Brain microvascular endothelial cell (primary cell): Measurements from ENCODE around the gene PC.

Source experiments
- DNase-seq: peaks from one replicate; pipeline ENCODE4 v3.0.0-alpha.2; 2020
- H3K27ac ChIP-seq: fragments of 250-450 bp; sonication (Bioruptor Pico); 2 replicates; pipeline ENCODE4 v1.5.1; 2020; ENCODE audit warnings: mild to moderate bottlenecking, moderate library complexity
- H3K27me3 ChIP-seq: fragments of 250-450 bp; sonication (Bioruptor Pico); replicated peaks from 2 replicates; pipeline ENCODE4 v1.5.1; 2020; ENCODE audit warnings: mild to moderate bottlenecking
- H3K36me3 ChIP-seq: fragments of 250-450 bp; sonication (Bioruptor Pico); replicated peaks from 2 replicates; pipeline ENCODE4 v1.5.1; 2020; ENCODE audit warnings: mild to moderate bottlenecking
- H3K4me3 ChIP-seq: 2 replicates; pipeline ENCODE4 v1.5.1; 2011; ENCODE audit warnings: low read depth, mild to moderate bottlenecking, control low read depth, low read length, moderate library complexity
- in situ Hi-C: cut with HindIII; loops from 2 replicates; pipeline ENCODE4 v1.10.0; 2017; ENCODE audit warnings: low sequenced_read_pairs, low pct_ligation_motif_present
- TF ChIP-seq, protein P1 (sequence below): IDR thresholded peaks from 2 replicates; pipeline ENCODE4 v1.5.1; 2011; ENCODE audit warnings: low read depth, mild to moderate bottlenecking, moderate library complexity, low read length, control low read depth, inconsistent platforms; ENCODE audit errors: missing control alignments

The PC gene

DNA sequence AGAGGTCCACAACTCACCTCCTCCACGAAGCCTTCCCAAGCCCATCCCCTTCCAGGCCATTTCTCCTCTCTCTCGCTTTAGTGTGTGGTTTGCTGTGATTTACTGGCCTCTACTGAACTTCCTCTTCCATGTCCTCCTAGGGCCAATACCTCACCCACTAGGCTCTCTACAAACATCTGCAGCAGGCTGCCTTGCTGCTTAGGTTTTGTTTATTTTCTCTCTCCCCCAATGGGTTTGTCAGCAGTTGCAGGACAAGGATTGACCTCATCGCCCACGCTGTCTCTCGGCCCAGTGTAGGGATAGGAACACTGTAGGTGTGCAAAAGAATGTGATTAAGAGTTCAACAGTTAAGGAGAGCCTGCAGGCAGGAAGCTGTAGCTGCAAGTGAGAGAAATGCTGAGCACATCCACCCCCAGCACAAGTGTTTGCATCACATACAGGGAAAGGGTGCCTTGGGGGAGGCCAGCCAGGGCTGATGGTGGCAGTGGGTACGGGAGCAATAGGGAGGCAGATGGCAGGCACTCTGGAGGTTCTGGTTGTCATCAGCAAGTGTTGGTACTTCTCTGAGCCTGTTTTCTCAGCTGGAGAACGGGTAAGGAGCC, 1.4 kb downstream of the PC start:
- Histone ChIP-seq H3K27ac (peak overlapping the region; percentile 39), H3K27me3 (no peaks in the 10 kb centered on the region), H3K36me3 (no peaks in the 10 kb centered on the region), H3K4me3 (no peak overlapping the region)
- in situ Hi-C loops, result no loop called here
- TF ChIP-seq, protein P1, sequence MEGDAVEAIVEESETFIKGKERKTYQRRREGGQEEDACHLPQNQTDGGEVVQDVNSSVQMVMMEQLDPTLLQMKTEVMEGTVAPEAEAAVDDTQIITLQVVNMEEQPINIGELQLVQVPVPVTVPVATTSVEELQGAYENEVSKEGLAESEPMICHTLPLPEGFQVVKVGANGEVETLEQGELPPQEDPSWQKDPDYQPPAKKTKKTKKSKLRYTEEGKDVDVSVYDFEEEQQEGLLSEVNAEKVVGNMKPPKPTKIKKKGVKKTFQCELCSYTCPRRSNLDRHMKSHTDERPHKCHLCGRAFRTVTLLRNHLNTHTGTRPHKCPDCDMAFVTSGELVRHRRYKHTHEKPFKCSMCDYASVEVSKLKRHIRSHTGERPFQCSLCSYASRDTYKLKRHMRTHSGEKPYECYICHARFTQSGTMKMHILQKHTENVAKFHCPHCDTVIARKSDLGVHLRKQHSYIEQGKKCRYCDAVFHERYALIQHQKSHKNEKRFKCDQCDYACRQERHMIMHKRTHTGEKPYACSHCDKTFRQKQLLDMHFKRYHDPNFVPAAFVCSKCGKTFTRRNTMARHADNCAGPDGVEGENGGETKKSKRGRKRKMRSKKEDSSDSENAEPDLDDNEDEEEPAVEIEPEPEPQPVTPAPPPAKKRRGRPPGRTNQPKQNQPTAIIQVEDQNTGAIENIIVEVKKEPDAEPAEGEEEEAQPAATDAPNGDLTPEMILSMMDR, result peak; percentile 54
- DNase-seq, result peak; percentile 75

DNA sequence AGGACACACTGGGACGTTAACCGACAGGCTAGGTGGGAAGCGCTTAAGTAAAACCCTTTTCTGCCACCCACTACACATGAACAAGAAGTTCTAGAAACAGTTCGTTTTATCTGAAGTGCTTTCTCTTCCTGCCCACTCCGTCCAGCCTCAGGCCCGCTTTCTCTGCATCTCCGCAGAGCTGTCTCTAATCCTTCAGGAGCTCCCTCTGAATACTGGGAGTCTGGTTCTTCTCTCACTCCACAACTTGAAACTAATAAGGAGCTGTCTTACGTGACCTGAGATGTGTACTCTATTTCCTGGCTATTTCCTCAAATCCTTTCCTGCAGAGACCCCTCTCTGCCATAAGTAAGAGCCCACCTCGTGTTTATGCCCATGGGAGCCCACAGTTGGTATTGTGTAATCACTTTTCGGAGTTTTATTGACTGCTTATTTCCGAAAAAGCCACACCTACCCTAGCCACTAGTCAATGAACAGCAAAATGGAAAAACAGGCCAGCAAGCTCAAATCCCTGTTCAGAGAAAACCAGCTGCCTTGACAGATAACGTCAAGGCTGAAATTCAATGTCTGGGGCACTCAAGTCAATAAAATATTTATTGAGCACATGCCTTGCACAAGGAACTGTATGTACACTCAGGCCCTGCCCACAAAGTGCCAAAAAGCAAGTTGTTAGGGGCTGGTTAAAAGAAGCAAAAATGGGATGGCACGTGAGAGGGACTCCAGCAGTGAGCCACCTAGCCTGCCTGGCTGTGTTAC, 4.9 kb downstream of the PC start:
- Histone ChIP-seq H3K27ac (no peak overlapping the region), H3K36me3 (no peaks in the 10 kb centered on the region), H3K27me3 (no peaks in the 10 kb centered on the region), H3K4me3 (no peak overlapping the region)
- no peak for DNase-seq
- TF ChIP-seq, protein P1, result no peak
- in situ Hi-C loops, result no loop called here

DNA sequence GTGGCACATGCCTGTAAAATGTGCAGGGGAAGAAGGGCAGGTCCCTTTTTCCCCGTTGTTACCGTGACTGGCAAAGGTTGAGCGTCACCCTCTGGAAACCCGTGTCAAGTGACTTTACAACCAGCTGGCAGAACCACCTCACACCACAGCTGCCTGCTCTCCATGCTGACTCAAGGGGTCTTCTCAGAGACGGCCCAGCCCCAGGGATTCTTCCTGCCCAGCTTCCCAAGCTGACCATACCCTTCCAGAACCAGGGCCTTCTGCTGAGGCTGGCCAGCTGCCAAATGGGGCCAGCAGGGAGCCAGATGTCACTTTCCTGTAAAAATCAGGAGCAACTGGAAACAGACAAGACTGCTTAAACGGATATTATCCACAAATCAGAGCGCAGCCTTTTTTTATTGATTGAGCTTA, 6.3 kb downstream of the PC start:
- Histone ChIP-seq H3K36me3 (no peaks in the 10 kb centered on the region), H3K27ac (no peak overlapping the region), H3K4me3 (no peak overlapping the region), H3K27me3 (no peaks in the 10 kb centered on the region)
- TF ChIP-seq, protein P1, result no peak
- DNase-seq, result no peak
- in situ Hi-C loops, result no loop called here

DNA sequence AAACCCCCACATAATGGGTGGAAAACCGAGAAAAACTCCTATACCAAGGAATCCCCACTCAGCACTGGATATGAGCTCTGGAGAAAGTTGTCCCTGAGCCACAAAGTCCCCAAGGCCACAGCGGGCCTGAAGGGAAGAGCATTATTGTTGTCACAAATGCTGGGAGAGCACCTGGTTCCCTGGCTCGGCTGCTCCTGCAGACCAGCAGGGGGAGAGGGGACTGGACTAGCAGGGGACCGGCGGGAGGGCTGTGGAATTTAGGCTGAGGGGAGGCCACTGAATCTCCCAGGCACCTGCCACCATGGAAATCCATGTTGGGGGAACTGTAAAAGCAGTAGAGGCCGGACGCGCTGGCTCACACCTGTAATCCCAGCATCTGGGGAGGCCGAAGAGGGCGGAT, 7.0 kb downstream of the PC start:
- Histone ChIP-seq H3K27ac (no peak overlapping the region), H3K36me3 (no peaks in the 10 kb centered on the region), H3K27me3 (no peaks in the 10 kb centered on the region), H3K4me3 (no peak overlapping the region)
- in situ Hi-C loops, result no loop called here
- DNase-seq, result no peak
- TF ChIP-seq, protein P1, result peak; percentile 39

DNA sequence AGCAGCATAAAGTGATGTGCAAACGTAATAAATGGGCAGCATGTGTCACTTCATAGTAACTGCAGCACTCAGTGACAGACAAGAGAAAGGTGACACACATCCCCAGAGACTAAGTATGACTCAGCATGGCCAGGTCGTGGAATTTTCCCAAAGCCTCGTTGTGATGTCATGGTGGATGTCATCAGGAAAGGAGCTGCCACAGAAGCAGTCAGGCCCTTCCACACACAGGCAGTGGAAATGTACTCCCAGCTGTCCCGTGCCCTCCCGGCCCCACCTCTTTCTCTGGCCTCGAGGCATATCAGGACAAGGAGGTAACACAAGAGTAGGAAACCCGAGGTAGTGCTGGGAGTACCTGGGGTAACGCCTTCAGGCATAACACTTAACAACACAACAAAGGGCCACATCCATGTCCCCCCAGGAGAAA, 8.1 kb downstream of the PC start:
- in situ Hi-C loops, result no loop called here

More for the DNA sequence above, 8.1 kb downstream of the PC start:
- H3K4me3 ChIP-seq, result no peak overlapping the region
- no peaks in the 10 kb centered on the region for H3K36me3 ChIP-seq
- H3K27ac ChIP-seq, result peak overlapping the region; percentile 54
- TF ChIP-seq, protein P1, result no peak
- H3K27me3 ChIP-seq, result no peaks in the 10 kb centered on the region
- DNase-seq, result peak; percentile 91
